HCT116 (cell line): ENCODE data around the gene PDE1C. TPM values are rescaled to one million over a fixed set of nuclear protein-coding genes. Genes with fewer than 3 reads are reported as not detected.

ENCODE experiments used
- ATAC-seq: fragments of 200-7000 bp; cut with Tn5 transposase; 2 replicates; pipeline ENCODE4 v1.9.1; 2020; ENCODE audit warnings: mild to moderate bottlenecking, moderate library complexity
- BruUV-seq: library from RNA; stranded (reverse); fragments of 400-500 nt; replicated peaks from 2 replicates; lab custom pipeline; 2021; lab: Mats Ljungman, UMichigan
- CTCF ChIA-PET: fragments of 300-600 bp; sonication (Branson Sonifier 250); formaldehyde crosslinking; loops from one replicate; lab custom pipeline; 2021; ENCODE audit warnings: antibody characterized with exemption; lab: Charles Lee
- POLR2A ChIA-PET: fragments of 300-600, 350-600 bp; sonication (Branson Sonifier 250); formaldehyde crosslinking; loops from one replicate; lab custom pipeline; 2021; ENCODE audit warnings: antibody characterized with exemption; lab: Charles Lee
- RAD21 ChIA-PET, 2 experiments: fragments of 300-600 bp; sonication (Branson Sonifier 250); formaldehyde crosslinking; loops; one replicate each; lab custom pipeline; 2023; ENCODE audit warnings: low total read pairs in 2 of 2; ENCODE audit not compliant: uncharacterized antibody in 2 of 2, unreplicated experiment in 2 of 2, low non-redundant PET in 1 of 2; lab: Charles Lee
- DNase-seq: peaks from one replicate; pipeline ENCODE4 v3.0.0-alpha.2; 2010; ENCODE audit warnings: low read depth, low spot score
- H2AFZ ChIP-seq: fragments of 200-600 bp; shearing (Covaris generic), sonication (generic); 2 replicates; pipeline ENCODE4 v1.6.1; 2017; ENCODE audit warnings: low read depth, mixed run types, mixed read lengths, antibody characterized with exemption, low read length; ENCODE audit not compliant: poor library complexity, severe bottlenecking
- H3K27ac ChIP-seq: 2 replicates; pipeline ENCODE4 v1.5.1; 2012; ENCODE audit warnings: low read depth, low read length
- H3K27me3 ChIP-seq: fragments of 200-600 bp; sonication (generic); 2 replicates; pipeline ENCODE4 v1.6.1; 2016; ENCODE audit warnings: mixed run types, low read length, mixed read lengths; ENCODE audit not compliant: insufficient read depth
- H3K36me3 ChIP-seq, 2 experiments: fragments of 200-500 bp in 1 of 2; fragments of 200-600 bp in 1 of 2; sonication (Bioruptor generic) in 1 of 2; sonication (generic) in 1 of 2; 2 replicates each; pipeline versions ENCODE4 v1.5.1 to v1.6.1; 2014 to 2016; ENCODE audit warnings: low read length in 2 of 2, inconsistent platforms in 1 of 2, mixed read lengths in 1 of 2, mixed run types in 1 of 2; ENCODE audit not compliant: insufficient read depth in 2 of 2, control insufficient read depth in 1 of 2
- H3K4me1 ChIP-seq, 2 experiments: fragments of 200-600 bp in 1 of 2; sonication (generic) in 1 of 2; 2 replicates each; pipeline versions ENCODE4 v1.5.1 to v1.6.1; 2012 to 2017; ENCODE audit warnings: low read length in 2 of 2, inconsistent platforms in 1 of 2, mild to moderate bottlenecking in 1 of 2, mixed read lengths in 1 of 2, mixed run types in 1 of 2, moderate library complexity in 1 of 2; ENCODE audit not compliant: insufficient read depth in 2 of 2, control insufficient read depth in 1 of 2
- H3K4me2 ChIP-seq: fragments of 200-600 bp; sonication (generic); 2 replicates; pipeline ENCODE4 v1.6.1; 2017; ENCODE audit warnings: mixed run types, low read length, mixed read lengths
- H3K4me3 ChIP-seq, 2 experiments: fragments of 200-600 bp in 1 of 2; sonication (generic) in 1 of 2; replicated peaks in 1 of 2; 2 replicates each; pipeline ENCODE4 v1.5.1; 2011 to 2016; ENCODE audit warnings: low read length in 2 of 2, control low read depth in 1 of 2, low read depth in 1 of 2, mild to moderate bottlenecking in 1 of 2, mixed read lengths in 1 of 2, mixed run types in 1 of 2
- H3K79me2 ChIP-seq: fragments of 200-600 bp; sonication (generic); 2 replicates; pipeline ENCODE4 v1.6.1; 2017; ENCODE audit warnings: mild to moderate bottlenecking, mixed run types, low read length, moderate library complexity, mixed read lengths; ENCODE audit not compliant: insufficient read depth
- H3K9ac ChIP-seq: fragments of 200-600 bp; sonication (generic); 2 replicates; pipeline ENCODE4 v1.6.1; 2016; ENCODE audit warnings: low read length, mixed read lengths
- H3K9me2 ChIP-seq: fragments of 200-600 bp; sonication (generic), shearing (Covaris generic); 2 replicates; pipeline ENCODE4 v1.6.1; 2017; ENCODE audit warnings: mixed run types, mild to moderate bottlenecking, moderate library complexity; ENCODE audit not compliant: insufficient read depth
- H3K9me3 ChIP-seq, 2 experiments: fragments of 200-500 bp in 1 of 2; fragments of 200-600 bp in 1 of 2; sonication (Bioruptor generic) in 1 of 2; sonication (generic) in 1 of 2; 2 replicates each; pipeline ENCODE4 v1.6.1; 2014 to 2017; ENCODE audit warnings: low read length in 2 of 2, mixed read lengths in 2 of 2, inconsistent platforms in 1 of 2, low read depth in 1 of 2, mild to moderate bottlenecking in 1 of 2, mixed run types in 1 of 2, moderate library complexity in 1 of 2; ENCODE audit not compliant: control insufficient read depth in 1 of 2, insufficient read depth in 1 of 2
- H4K20me1 ChIP-seq: fragments of 200-600 bp; sonication (generic), shearing (Covaris generic); 2 replicates; pipeline ENCODE4 v1.6.1; 2017; ENCODE audit warnings: mixed run types, mild to moderate bottlenecking, moderate library complexity; ENCODE audit not compliant: insufficient read depth
- ATF3 ChIP-seq: IDR thresholded peaks from 2 replicates; pipeline ENCODE4 v1.6.1; 2012
- CBX3 ChIP-seq: IDR thresholded peaks from 2 replicates; pipeline ENCODE4 v1.6.1; 2012; ENCODE audit warnings: low read depth
- CEBPB ChIP-seq: IDR thresholded peaks from 2 replicates; pipeline ENCODE4 v1.6.1; 2012; ENCODE audit warnings: low read depth
- CTCF ChIP-seq, 3 experiments: fragments of 200-600 bp in 1 of 3; sonication (generic) in 1 of 3; IDR thresholded peaks in 2 of 3; conservative IDR thresholded peaks in 1 of 3; 2 replicates each; pipeline ENCODE4 v1.5.1; 2012 to 2017; ENCODE audit warnings: low read depth in 2 of 3, low read length in 2 of 3, antibody characterized with exemption in 1 of 3, borderline replicate concordance in 1 of 3, control low read depth in 1 of 3, mild to moderate bottlenecking in 1 of 3, mixed read lengths in 1 of 3, mixed run types in 1 of 3, moderate library complexity in 1 of 3; ENCODE audit not compliant: insufficient read depth in 1 of 3
- ELF1 ChIP-seq: IDR thresholded peaks from 2 replicates; pipeline ENCODE4 v1.6.1; 2012; ENCODE audit warnings: low read depth, borderline replicate concordance
- EZH2 ChIP-seq: fragments of 200-600 bp; sonication (generic); IDR thresholded peaks from 2 replicates; pipeline ENCODE4 v1.6.1; 2017; ENCODE audit warnings: antibody characterized with exemption, mixed run types
- EZH2phosphoT487 ChIP-seq: fragments of 200-600 bp; IDR thresholded peaks from 2 replicates; pipeline ENCODE4 v1.6.1; 2018; ENCODE audit warnings: antibody characterized with exemption, borderline replicate concordance
- FOSL1 ChIP-seq: IDR thresholded peaks from 2 replicates; pipeline ENCODE4 v1.6.1; 2012; ENCODE audit warnings: low read depth
- JUND ChIP-seq: IDR thresholded peaks from 2 replicates; pipeline ENCODE4 v1.6.1; 2012
- MAX ChIP-seq: IDR thresholded peaks from 2 replicates; pipeline ENCODE4 v1.6.1; 2012
- POLR2AphosphoS5 ChIP-seq: IDR thresholded peaks from 2 replicates; pipeline ENCODE4 v1.6.1; 2011; ENCODE audit warnings: mild to moderate bottlenecking, low read depth, low read length, moderate library complexity
- RAD21 ChIP-seq: IDR thresholded peaks from 2 replicates; pipeline ENCODE4 v1.6.1; 2012; ENCODE audit warnings: low read depth, mild to moderate bottlenecking
- SIN3A ChIP-seq: IDR thresholded peaks from 2 replicates; pipeline ENCODE4 v1.6.1; 2012; ENCODE audit warnings: low read depth
- SP1 ChIP-seq: IDR thresholded peaks from 2 replicates; pipeline ENCODE4 v1.6.1; 2012; ENCODE audit warnings: low read depth
- SRF ChIP-seq: IDR thresholded peaks from 2 replicates; pipeline ENCODE4 v1.6.1; 2012; ENCODE audit warnings: low read depth
- YY1 ChIP-seq: IDR thresholded peaks from 2 replicates; pipeline ENCODE4 v1.6.1; 2011; ENCODE audit warnings: low read length, low read depth, moderate library complexity, mild to moderate bottlenecking; ENCODE audit not compliant: insufficient replicate concordance; ENCODE audit errors: extremely low read depth
- ZFX ChIP-seq: fragments of 450-650 bp; IDR thresholded peaks from 2 replicates; pipeline ENCODE4 v1.6.1; 2017
- ZNF274 ChIP-seq: fragments of 200-500 bp; sonication (Bioruptor generic); IDR thresholded peaks from 2 replicates; pipeline ENCODE4 v1.6.1; 2014; ENCODE audit warnings: mild to moderate bottlenecking, low read depth, low read length, inconsistent platforms
- intact Hi-C: fragments of 100-400 bp; cut with micrococcal nuclease; formaldehyde crosslinking; loops from 2 replicates; pipeline ENCODE4 v1.10.0; 2022
- total RNA-seq: library from RNA; stranded (reverse); gene quantifications from one replicate; pipeline ENCODE4 v1.2.1, GENCODE V29; 2021; ENCODE audit not compliant: unreplicated experiment

PDE1C gene
- total RNA-seq, 1 experiment from 2014 or later = 0.17 TPM

- TF ChIP-seq CTCF (IDR thresholded peaks at IDR 0.05 in 2 of 3, conservative IDR thresholded peaks at IDR 0.05 in 1 of 3; ENCODE audit: borderline replicate concordance in 1 of 3, insufficient read depth in 1 of 3, low read depth in 2 of 3, low read length in 2 of 3) (no peak), CEBPB (no peak), ZNF274 (no peak), MAX (no peak), EZH2 (no peak), ATF3 (no peak)
Observed at GRCh38 chr7:32020551-32021159, 49.6 kb downstream of the PDE1C start (continued).

GRCh38 chr7:32018845-32019578 lies 51.2 kb downstream of the PDE1C start:
- TF ChIP-seq FOSL1 (no peak), EZH2 (no peak), CBX3 (no peak), ELF1 (no peak), SRF (no peak), YY1 (no peak), SIN3A (no peak), JUND (no peak), EZH2phosphoT487 (no peak), ATF3 (no peak), CEBPB (no peak), RAD21 (no peak), ZNF274 (no peak), ZFX (no peak), POLR2AphosphoS5 (no peak), SP1 (no peak)
- Histone ChIP-seq H3K27ac (no peak overlapping the region), H3K79me2 (no peaks in the 10 kb centered on the region), H3K4me1 (no peaks in the 10 kb centered on the region), H3K4me3 (no peak overlapping the region), H3K9me3 (no peaks in the 10 kb centered on the region), H4K20me1 (no peaks in the 10 kb centered on the region), H3K36me3 (no peaks in the 10 kb centered on the region), H3K4me2 (no peak overlapping the region), H3K9ac (no peak overlapping the region), H2AFZ (no peak overlapping the region), H3K27me3 (peaks cover 2% of the 10 kb centered on the region; the same call in 1 of the 2 replicates), H3K9me2 (no peaks in the 10 kb centered on the region)
- no peak for DNase-seq
- ChIA-PET RAD21 (no interaction called here), CTCF (no interaction called here), POLR2A (no interaction called here)
- intact Hi-C loops = no loop called here
- BruUV-seq = no TSS peak
- no peak for ATAC-seq
